OCI-LY3 (cell line): ENCODE measurements around the gene PTAR1.
"Not testable (repeated sequence)": the region's sequence is repeated elsewhere in the genome, so short reads cannot be mapped to it uniquely, and the experiment has no call there.

ENCODE experiments used
- H2AFZ ChIP-seq: fragments of 200-600, 300-600 bp; shearing (Covaris generic); 2 replicates; pipeline ENCODE4 v1.6.0; 2014; ENCODE audit warnings: antibody characterized with exemption, low read depth, low read length
- H3K27ac ChIP-seq: fragments of 200-600, 300-600 bp; sonication (generic); 2 replicates; pipeline ENCODE4 v1.5.1; 2014; ENCODE audit warnings: mild to moderate bottlenecking, low read length, moderate library complexity, mixed read lengths
- H3K27me3 ChIP-seq: fragments of 200-600, 300-600 bp; sonication (generic); 2 replicates; pipeline ENCODE4 v1.6.1; 2014; ENCODE audit warnings: low read depth, low read length, mixed read lengths
- H3K36me3 ChIP-seq: fragments of 200-600, 300-600 bp; sonication (generic); replicated peaks from 2 replicates; pipeline ENCODE3; 2014; ENCODE audit warnings: low read depth, low read length, mixed read lengths
- H3K4me1 ChIP-seq: fragments of 300-600, 200-600 bp; sonication (generic); 2 replicates; pipeline ENCODE4 v1.6.1; 2014; ENCODE audit warnings: low read length, mixed read lengths
- H3K4me2 ChIP-seq: fragments of 200-600, 300-600 bp; sonication (generic); 2 replicates; pipeline ENCODE4 v1.6.1; 2014; ENCODE audit warnings: low read length, mixed read lengths
- H3K4me3 ChIP-seq: fragments of 300-600, 200-600 bp; sonication (generic); 2 replicates; pipeline ENCODE4 v1.5.1; 2014; ENCODE audit warnings: antibody characterized with exemption, mild to moderate bottlenecking, low read length, moderate library complexity
- H3K79me2 ChIP-seq: fragments of 300-600, 200-600 bp; shearing (Covaris generic); 2 replicates; pipeline ENCODE4 v1.6.1; 2014; ENCODE audit warnings: mild to moderate bottlenecking, low read length, mixed read lengths
- H3K9ac ChIP-seq: fragments of 300-600, 200-600 bp; shearing (Covaris generic); 2 replicates; pipeline ENCODE4 v1.6.0; 2014; ENCODE audit warnings: mild to moderate bottlenecking, low read length, moderate library complexity
- H3K9me3 ChIP-seq: fragments of 200-600, 300-600 bp; shearing (Covaris generic); 2 replicates; pipeline ENCODE4 v1.6.1; 2014; ENCODE audit warnings: low read length, mixed read lengths; ENCODE audit not compliant: insufficient read depth
- H4K20me1 ChIP-seq: fragments of 200-600, 300-600 bp; sonication (generic); 2 replicates; pipeline ENCODE4 v1.6.1; 2016; ENCODE audit warnings: low read length, mixed read lengths; ENCODE audit not compliant: insufficient read depth
- EZH2phosphoT487 ChIP-seq: fragments of 200-600 bp; shearing (Covaris generic); IDR thresholded peaks from 2 replicates; pipeline ENCODE4 v1.6.1; 2018; ENCODE audit warnings: antibody characterized with exemption, mixed run types, low read depth
- TF ChIP-seq, protein P1 (sequence below): fragments of 200-600, 300-600 bp; sonication (generic); IDR thresholded peaks from 2 replicates; pipeline ENCODE4 v1.5.1; 2014; ENCODE audit warnings: antibody characterized with exemption, low read length, low read depth

PTAR1 gene

DNA sequence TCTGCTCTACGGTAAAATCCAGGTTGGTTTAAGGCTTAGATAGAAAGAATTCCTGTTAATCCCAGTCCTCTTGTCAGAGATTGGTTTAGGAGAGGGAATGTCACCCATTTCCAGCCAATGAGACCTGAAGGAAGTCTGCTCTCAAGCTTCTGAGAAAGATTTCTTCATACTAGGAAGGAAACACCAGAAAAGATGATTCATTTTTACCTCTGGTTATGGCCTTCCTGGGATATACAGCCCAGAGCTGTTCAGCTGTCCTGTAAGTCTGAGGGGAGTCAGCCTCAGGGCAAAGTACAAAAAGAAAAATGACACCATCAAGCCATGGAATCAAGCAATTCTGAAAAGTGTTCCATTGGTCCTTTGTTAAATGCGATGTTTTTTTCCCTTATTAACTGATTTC lies 42.2 kb upstream of the PTAR1 start:
- Histone ChIP-seq H3K36me3 (no peaks in the 10 kb centered on the region), H3K27ac (no peak overlapping the region), H3K4me3 (no peak overlapping the region), H3K4me2 (no peak overlapping the region), H3K9ac (no peak overlapping the region), H3K79me2 (no peaks in the 10 kb centered on the region), H3K27me3 (peaks cover 15% of the 10 kb centered on the region), H3K4me1 (no peaks in the 10 kb centered on the region), H4K20me1 (no peaks in the 10 kb centered on the region), H3K9me3 (no peaks in the 10 kb centered on the region), H2AFZ (no peak overlapping the region)
- TF ChIP-seq, protein P1, sequence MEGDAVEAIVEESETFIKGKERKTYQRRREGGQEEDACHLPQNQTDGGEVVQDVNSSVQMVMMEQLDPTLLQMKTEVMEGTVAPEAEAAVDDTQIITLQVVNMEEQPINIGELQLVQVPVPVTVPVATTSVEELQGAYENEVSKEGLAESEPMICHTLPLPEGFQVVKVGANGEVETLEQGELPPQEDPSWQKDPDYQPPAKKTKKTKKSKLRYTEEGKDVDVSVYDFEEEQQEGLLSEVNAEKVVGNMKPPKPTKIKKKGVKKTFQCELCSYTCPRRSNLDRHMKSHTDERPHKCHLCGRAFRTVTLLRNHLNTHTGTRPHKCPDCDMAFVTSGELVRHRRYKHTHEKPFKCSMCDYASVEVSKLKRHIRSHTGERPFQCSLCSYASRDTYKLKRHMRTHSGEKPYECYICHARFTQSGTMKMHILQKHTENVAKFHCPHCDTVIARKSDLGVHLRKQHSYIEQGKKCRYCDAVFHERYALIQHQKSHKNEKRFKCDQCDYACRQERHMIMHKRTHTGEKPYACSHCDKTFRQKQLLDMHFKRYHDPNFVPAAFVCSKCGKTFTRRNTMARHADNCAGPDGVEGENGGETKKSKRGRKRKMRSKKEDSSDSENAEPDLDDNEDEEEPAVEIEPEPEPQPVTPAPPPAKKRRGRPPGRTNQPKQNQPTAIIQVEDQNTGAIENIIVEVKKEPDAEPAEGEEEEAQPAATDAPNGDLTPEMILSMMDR = no peak
- TF ChIP-seq EZH2phosphoT487 = no peak

DNA sequence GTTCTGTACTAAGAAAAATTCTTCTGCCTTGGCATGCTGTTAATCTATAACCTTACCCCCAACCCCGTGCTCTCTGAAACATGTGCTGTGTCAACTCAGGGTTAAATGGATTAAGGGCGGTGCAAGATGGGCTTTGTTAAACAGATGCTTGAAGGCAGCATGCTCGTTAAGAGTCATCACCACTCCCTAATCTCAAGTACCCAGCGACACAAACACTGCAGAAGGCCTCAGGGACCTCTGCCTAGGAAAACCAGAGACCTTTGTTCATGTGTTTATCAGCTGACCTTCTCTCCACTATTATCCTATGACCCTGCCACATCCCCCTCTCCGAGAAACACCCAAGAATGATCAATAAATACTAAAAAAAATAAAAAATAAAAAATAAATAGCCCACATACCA lies 40.2 kb upstream of the PTAR1 start:
- H2AFZ ChIP-seq, H3K4me2 ChIP-seq, H3K4me3 ChIP-seq, H3K27ac ChIP-seq, H3K9me3 ChIP-seq, H4K20me1 ChIP-seq, H3K4me1 ChIP-seq, H3K79me2 ChIP-seq, H3K36me3 ChIP-seq, H3K9ac ChIP-seq: not testable (repeated sequence)
- peaks cover 16% of the 10 kb centered on the region for H3K27me3 ChIP-seq

DNA sequence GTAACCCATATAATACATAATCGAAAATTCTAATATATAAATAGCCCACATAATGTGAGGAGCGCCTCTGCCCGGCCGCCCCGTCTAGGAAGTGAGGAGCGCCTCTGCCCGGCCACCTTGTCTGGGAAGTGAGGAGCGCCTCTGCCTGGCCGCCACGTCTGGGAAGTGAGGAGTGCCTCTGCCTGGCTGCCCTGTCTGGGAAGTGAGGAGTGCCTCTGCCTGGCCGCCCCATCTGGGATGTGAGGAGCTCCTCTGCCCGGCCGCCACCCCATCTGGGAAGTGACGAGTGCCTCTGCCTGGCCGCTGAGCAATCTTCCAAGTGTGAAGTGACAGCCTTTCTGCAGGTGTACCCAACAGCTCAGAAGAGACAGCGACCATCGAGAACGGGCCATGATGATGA lies 39.7 kb upstream of the PTAR1 start:
- not testable (repeated sequence) for H2AFZ ChIP-seq, H4K20me1 ChIP-seq, H3K4me3 ChIP-seq, H3K9me3 ChIP-seq, H3K4me2 ChIP-seq, H3K27ac ChIP-seq, H3K4me1 ChIP-seq, H3K36me3 ChIP-seq, H3K79me2 ChIP-seq, H3K9ac ChIP-seq
- H3K27me3 ChIP-seq = peaks cover 16% of the 10 kb centered on the region

DNA sequence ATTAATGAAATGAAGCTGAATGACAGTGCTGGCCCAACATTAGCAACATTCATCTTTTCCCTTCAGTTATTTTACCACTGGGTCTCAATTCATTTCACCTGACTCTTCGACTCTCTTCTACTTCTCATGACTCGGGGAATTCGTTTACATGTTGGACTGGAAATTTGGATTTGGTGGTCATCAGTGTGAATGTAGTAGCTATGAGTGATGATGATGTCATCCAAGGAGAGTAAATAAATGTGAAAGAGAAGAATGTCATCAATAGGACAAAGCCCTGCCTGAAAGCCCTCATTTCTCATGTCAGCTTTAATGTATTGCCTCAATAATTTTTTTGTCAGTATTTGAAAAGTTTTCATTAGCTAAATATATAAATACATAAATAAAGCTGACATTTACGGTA lies 38.9 kb upstream of the PTAR1 start:
- no peaks in the 10 kb centered on the region for H3K79me2 ChIP-seq
- no peak overlapping the region for H3K4me2 ChIP-seq
- peaks cover 16% of the 10 kb centered on the region for H3K27me3 ChIP-seq
- no peak overlapping the region for H3K4me3 ChIP-seq
- no peak for TF ChIP-seq EZH2phosphoT487
- TF ChIP-seq, protein P1 = no peak
- no peak overlapping the region for H3K9ac ChIP-seq
- no peaks in the 10 kb centered on the region for H3K36me3 ChIP-seq
- H3K27ac ChIP-seq = no peak overlapping the region
- H3K9me3 ChIP-seq = no peaks in the 10 kb centered on the region
- no peak overlapping the region for H2AFZ ChIP-seq
- H4K20me1 ChIP-seq = no peaks in the 10 kb centered on the region
- H3K4me1 ChIP-seq = no peaks in the 10 kb centered on the region

DNA sequence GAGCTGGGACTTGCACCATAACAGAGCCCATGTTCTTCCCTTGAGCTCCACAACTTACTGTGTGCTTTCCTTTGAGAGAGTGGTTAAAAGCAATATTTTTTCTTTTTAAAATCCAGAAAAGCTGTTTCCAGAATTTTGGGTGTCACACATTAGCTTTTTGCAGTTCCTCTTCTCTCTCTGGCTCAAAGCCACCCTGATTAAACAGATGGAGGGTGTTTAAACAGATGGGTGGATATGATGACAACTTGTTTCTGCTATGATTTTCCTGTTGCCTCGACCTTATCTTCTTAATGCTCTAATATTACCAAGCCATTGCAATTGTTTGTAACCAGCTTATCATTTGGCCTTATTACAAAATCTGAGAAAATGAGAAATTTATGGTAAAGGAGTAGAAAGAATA lies 37.9 kb upstream of the PTAR1 start:
- no peak overlapping the region for H2AFZ ChIP-seq
- TF ChIP-seq EZH2phosphoT487 = no peak
- TF ChIP-seq, protein P1 = no peak
- H3K27ac ChIP-seq = no peak overlapping the region
- no peaks in the 10 kb centered on the region for H3K4me1 ChIP-seq
- H3K9ac ChIP-seq = no peak overlapping the region
- peaks cover 10% of the 10 kb centered on the region for H3K27me3 ChIP-seq
- no peak overlapping the region for H3K4me2 ChIP-seq
- no peaks in the 10 kb centered on the region for H3K36me3 ChIP-seq
- no peaks in the 10 kb centered on the region for H3K9me3 ChIP-seq
- no peak overlapping the region for H3K4me3 ChIP-seq
- no peaks in the 10 kb centered on the region for H4K20me1 ChIP-seq
- no peaks in the 10 kb centered on the region for H3K79me2 ChIP-seq
